Activated CD8-positive, alpha-beta T cell treated with anti-CD3 and anti-CD28 coated beads for 36 hours (primary cell): Measurements from ENCODE around the gene MACROH2A1. TPM values are rescaled to one million over a fixed set of nuclear protein-coding genes. Genes with fewer than 3 reads are reported as not detected.
"Not testable (repeated sequence)": the region's sequence is repeated elsewhere in the genome, so short reads cannot be mapped to it uniquely, and the experiment has no call there.

Source experiments
- ATAC-seq: fragments of 200-7000 bp; cut with Tn5 transposase; one replicate; pipeline ENCODE4 v1.10.0; 2021; ENCODE audit warnings: mild to moderate bottlenecking, moderate library complexity
- CTCF ChIA-PET: fragments of 350-600 bp; sonication (Branson Sonifier 250); formaldehyde crosslinking; loops from one replicate; lab custom pipeline; 2021; ENCODE audit warnings: antibody characterized with exemption; lab: Charles Lee
- POLR2A ChIA-PET: fragments of 350-600 bp; sonication (Branson Sonifier 250); formaldehyde crosslinking; loops from one replicate; lab custom pipeline; 2021; ENCODE audit warnings: antibody characterized with exemption; lab: Charles Lee
- DNase-seq: peaks from one replicate; pipeline ENCODE4 v3.0.0-alpha.2; 2020
- H3K27ac Mint-ChIP-seq: one replicate; pipeline ENCODE4 v1.8.0; 2021; ENCODE audit warnings: mild to moderate bottlenecking, mixed read lengths
- H3K27me3 Mint-ChIP-seq: one replicate; pipeline ENCODE4 v1.8.0; 2021; ENCODE audit warnings: mixed read lengths
- H3K36me3 Mint-ChIP-seq: one replicate; pipeline ENCODE4 v1.8.0; 2021; ENCODE audit warnings: low read depth, mixed read lengths
- H3K4me1 Mint-ChIP-seq: one replicate; pipeline ENCODE4 v1.8.0; 2021; ENCODE audit warnings: low read depth, mixed read lengths
- H3K4me3 Mint-ChIP-seq: one replicate; pipeline ENCODE4 v1.8.0; 2021; ENCODE audit warnings: mild to moderate bottlenecking, moderate library complexity, mixed read lengths
- H3K9me3 Mint-ChIP-seq: one replicate; pipeline ENCODE4 v1.8.0; 2021; ENCODE audit warnings: mixed read lengths
- CTCF ChIP-seq: fragments of 200-600 bp; IDR thresholded peaks from one replicate; pipeline ENCODE4 v1.8.0; 2022; ENCODE audit warnings: antibody characterized with exemption, mild to moderate bottlenecking
- intact Hi-C: fragments of 100-400 bp; cut with micrococcal nuclease; formaldehyde crosslinking; loops from one replicate; pipeline ENCODE4 v1.10.0; 2022
- total RNA-seq, 2 experiments: library from RNA; stranded (reverse); gene quantifications; one replicate each; pipeline ENCODE4 v1.2.3, GENCODE V29; 2021

The MACROH2A1 gene
- total RNA-seq, 2 experiments from 2014 or later: 170 to 179 TPM

- TF ChIP-seq CTCF: no peak
- Mint-ChIP-seq H3K4me3 (no peak overlapping the region), H3K27ac (no peak overlapping the region), H3K9me3 (no peaks in the 10 kb centered on the region), H3K4me1 (peaks cover 7% of the 10 kb centered on the region), H3K27me3 (no peaks in the 10 kb centered on the region), H3K36me3 (peaks cover 54% of the 10 kb centered on the region)
- ChIA-PET CTCF (no interaction called here), POLR2A (interaction anchor here (1.7 kb wide), 1 partner anchor 8 kb away, joined by 5 read pairs; no protein-coding TSS in a partner anchor)
- intact Hi-C loops: no loop called here
- ATAC-seq: no peak
- DNase-seq: no peak
These were observed 32.0 kb downstream of the MACROH2A1 start for GRCh38 chr5:135367076-135367475.

- Mint-ChIP-seq H3K9me3 (no peaks in the 10 kb centered on the region), H3K27ac (no peak overlapping the region), H3K36me3 (peaks cover 54% of the 10 kb centered on the region), H3K4me1 (peaks cover 11% of the 10 kb centered on the region), H3K27me3 (no peaks in the 10 kb centered on the region), H3K4me3 (no peak overlapping the region)
- CTCF ChIA-PET: no interaction called here
- TF ChIP-seq CTCF: no peak
- intact Hi-C loops: no loop called here
- no peak for DNase-seq
- ATAC-seq: no peak
- POLR2A ChIA-PET: no interaction called here
These were observed 33.8 kb downstream of the MACROH2A1 start for GRCh38 chr5:135365281-135365680.

- ATAC-seq (no peak), DNase-seq (no peak)
- Mint-ChIP-seq H3K4me1 (peaks cover 11% of the 10 kb centered on the region), H3K4me3 (no peak overlapping the region), H3K36me3 (peaks cover 48% of the 10 kb centered on the region), H3K27me3 (no peaks in the 10 kb centered on the region), H3K9me3 (no peaks in the 10 kb centered on the region), H3K27ac (no peak overlapping the region)
- CTCF ChIA-PET: interaction anchor here (0.7 kb wide), 1 partner anchor 211 kb away, joined by 3 read pairs; no protein-coding TSS in a partner anchor
- no peak for TF ChIP-seq CTCF
- intact Hi-C loops: no loop called here
- POLR2A ChIA-PET: no interaction called here
These were observed 34.4 kb downstream of the MACROH2A1 start for GRCh38 chr5:135364421-135365262.

GRCh38 chr5:135363342-135363741, 35.7 kb downstream of the MACROH2A1 start:
- DNase-seq, POLR2A ChIA-PET, CTCF ChIA-PET, H3K9me3 Mint-ChIP-seq, ATAC-seq, H3K4me3 Mint-ChIP-seq, H3K27ac Mint-ChIP-seq, H3K27me3 Mint-ChIP-seq, intact Hi-C loops: not testable (repeated sequence)
- Mint-ChIP-seq H3K36me3 (peaks cover 45% of the 10 kb centered on the region), H3K4me1 (peaks cover 11% of the 10 kb centered on the region)

- H3K4me3 Mint-ChIP-seq: no peak overlapping the region
- TF ChIP-seq CTCF: no peak
- H3K9me3 Mint-ChIP-seq: no peaks in the 10 kb centered on the region
- peaks cover 41% of the 10 kb centered on the region for H3K36me3 Mint-ChIP-seq
- no peak overlapping the region for H3K27ac Mint-ChIP-seq
- H3K27me3 Mint-ChIP-seq: no peaks in the 10 kb centered on the region
- intact Hi-C loops: no loop called here
- peaks cover 11% of the 10 kb centered on the region for H3K4me1 Mint-ChIP-seq
- DNase-seq (no peak), ATAC-seq (no peak)
- POLR2A ChIA-PET: no interaction called here
- CTCF ChIA-PET: no interaction called here
These were observed 36.9 kb downstream of the MACROH2A1 start for GRCh38 chr5:135362102-135362501.
